Fibroblast of lung (primary cell): Measurements from ENCODE around the gene ZBTB12. TPM values are rescaled to one million over a fixed set of nuclear protein-coding genes. Genes with fewer than 3 reads are reported as not detected.
A peak's percentile ranks its signal among the peaks of the same experiment; 100 is the strongest.

ENCODE experiments used
- DNase-seq, 2 donors: peaks; one replicate each; pipeline versions ENCODE4 v3.0.0 to v3.0.0-alpha.2; 2010; ENCODE audit warnings: low read depth in 2 of 2
- H2AFZ ChIP-seq: 2 replicates; pipeline ENCODE4 v1.5.1; 2012; ENCODE audit warnings: low read length, control low read depth, inconsistent platforms
- H3K27ac ChIP-seq: 2 replicates; pipeline ENCODE4 v1.5.1; 2011; ENCODE audit warnings: low read length, control low read depth; ENCODE audit not compliant: insufficient read depth
- H3K27me3 ChIP-seq: 2 replicates; pipeline ENCODE4 v1.5.1; 2011; ENCODE audit warnings: mild to moderate bottlenecking, low read length; ENCODE audit not compliant: control insufficient read depth, insufficient read depth
- H3K36me3 ChIP-seq: 2 replicates; pipeline ENCODE4 v1.5.1; 2011; ENCODE audit warnings: low read length; ENCODE audit not compliant: control insufficient read depth, insufficient read depth
- H3K4me1 ChIP-seq: 2 replicates; pipeline ENCODE4 v1.5.1; 2011; ENCODE audit warnings: low read length; ENCODE audit not compliant: control insufficient read depth, insufficient read depth; ENCODE audit errors: extremely low read depth
- H3K4me2 ChIP-seq: 2 replicates; pipeline ENCODE4 v1.5.1; 2011; ENCODE audit warnings: low read length, control low read depth; ENCODE audit not compliant: insufficient read depth; ENCODE audit errors: extremely low read depth
- H3K4me3 ChIP-seq, 4 experiments: fragments of 200-600 bp in 1 of 4; sonication (generic) in 1 of 4; replicated peaks in 1 of 4; 2 replicates each; pipeline ENCODE4 v1.5.1; 2011 to 2016; ENCODE audit warnings: low read length in 4 of 4, low read depth in 3 of 4, mild to moderate bottlenecking in 3 of 4, control low read depth in 2 of 4, inconsistent platforms in 1 of 4, mixed read lengths in 1 of 4; ENCODE audit not compliant: insufficient read depth in 1 of 4; ENCODE audit errors: control extremely low read depth in 1 of 4
- H3K79me2 ChIP-seq: 2 replicates; pipeline ENCODE4 v1.5.1; 2012; ENCODE audit warnings: mild to moderate bottlenecking, low read length, inconsistent platforms; ENCODE audit not compliant: control insufficient read depth, insufficient read depth
- H3K9ac ChIP-seq: 2 replicates; pipeline ENCODE4 v1.5.1; 2011; ENCODE audit warnings: mild to moderate bottlenecking, low read length, control low read depth; ENCODE audit not compliant: insufficient read depth
- H3K9me3 ChIP-seq: 2 replicates; pipeline ENCODE4 v1.5.1; 2012; ENCODE audit warnings: low read depth, low read length; ENCODE audit not compliant: control insufficient read depth, insufficient read depth
- H4K20me1 ChIP-seq: 2 replicates; pipeline ENCODE4 v1.5.1; 2011; ENCODE audit warnings: low read length; ENCODE audit not compliant: control insufficient read depth, insufficient read depth; ENCODE audit errors: extremely low read depth
- EZH2 ChIP-seq: IDR thresholded peaks from 2 replicates; pipeline ENCODE4 v1.5.1; 2012; ENCODE audit warnings: low read length, control low read depth, mild to moderate bottlenecking; ENCODE audit errors: missing control alignments
- polyA plus RNA-seq, 2 donors: library from polyadenylated mRNA; depleted of rRNA in 1 of 2; stranded (reverse) in 1 of 2; unstranded in 1 of 2; fragments of >200 nt; gene quantifications; 2 replicates each; pipeline ENCODE4 v1.2.1, GENCODE V29; 2011 to 2012; ENCODE audit warnings: missing spikeins in 1 of 2
- total RNA-seq: library from RNA; depleted of rRNA; stranded (reverse); fragments of >200 nt; gene quantifications from 2 replicates; pipeline ENCODE4 v1.2.1, GENCODE V29; 2014
- TF ChIP-seq, protein P1 (sequence below), 2 donors: IDR thresholded peaks in 1 of 2; conservative IDR thresholded peaks in 1 of 2; 1 replicate in 1 of 2; 2 replicates in 1 of 2; pipeline ENCODE4 v1.5.1; 2011 to 2012; ENCODE audit warnings: low read length in 2 of 2, control low read depth in 1 of 2, inconsistent platforms in 1 of 2, low read depth in 1 of 2, mild to moderate bottlenecking in 1 of 2

Gene ZBTB12
- total and polyA plus RNA-seq, 2 donors (not counting 1 experiment from before 2014, with no cell fraction given): 1.2 to 13.2 TPM

GRCh38 chr6:31851485-31851832 lies 50.4 kb downstream of the ZBTB12 start:
- Histone ChIP-seq H3K36me3 (no peaks in the 10 kb centered on the region), H3K79me2 (no peaks in the 10 kb centered on the region), H3K27ac (no peak overlapping the region), H3K4me2 (peak overlapping the region; percentile 25), H3K4me1 (no peaks in the 10 kb centered on the region), H3K9me3 (no peaks in the 10 kb centered on the region), H3K27me3 (no peaks in the 10 kb centered on the region), H3K9ac (no peak overlapping the region), H2AFZ (no peak overlapping the region), H4K20me1 (no peaks in the 10 kb centered on the region), H3K4me3 (no peak overlapping the region)
- TF ChIP-seq, protein P1, sequence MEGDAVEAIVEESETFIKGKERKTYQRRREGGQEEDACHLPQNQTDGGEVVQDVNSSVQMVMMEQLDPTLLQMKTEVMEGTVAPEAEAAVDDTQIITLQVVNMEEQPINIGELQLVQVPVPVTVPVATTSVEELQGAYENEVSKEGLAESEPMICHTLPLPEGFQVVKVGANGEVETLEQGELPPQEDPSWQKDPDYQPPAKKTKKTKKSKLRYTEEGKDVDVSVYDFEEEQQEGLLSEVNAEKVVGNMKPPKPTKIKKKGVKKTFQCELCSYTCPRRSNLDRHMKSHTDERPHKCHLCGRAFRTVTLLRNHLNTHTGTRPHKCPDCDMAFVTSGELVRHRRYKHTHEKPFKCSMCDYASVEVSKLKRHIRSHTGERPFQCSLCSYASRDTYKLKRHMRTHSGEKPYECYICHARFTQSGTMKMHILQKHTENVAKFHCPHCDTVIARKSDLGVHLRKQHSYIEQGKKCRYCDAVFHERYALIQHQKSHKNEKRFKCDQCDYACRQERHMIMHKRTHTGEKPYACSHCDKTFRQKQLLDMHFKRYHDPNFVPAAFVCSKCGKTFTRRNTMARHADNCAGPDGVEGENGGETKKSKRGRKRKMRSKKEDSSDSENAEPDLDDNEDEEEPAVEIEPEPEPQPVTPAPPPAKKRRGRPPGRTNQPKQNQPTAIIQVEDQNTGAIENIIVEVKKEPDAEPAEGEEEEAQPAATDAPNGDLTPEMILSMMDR (conservative IDR thresholded peaks at IDR 0.05 in 1 of 2, IDR thresholded peaks at IDR 0.05 in 1 of 2; ENCODE audit: low read depth in 1 of 2, low read length in 2 of 2): no peak
- TF ChIP-seq EZH2: no peak
- DNase-seq: peak in 1 of 2 donors; percentile 54

GRCh38 chr6:31850765-31851484 lies 51.0 kb downstream of the ZBTB12 start:
- Histone ChIP-seq H3K27me3 (no peaks in the 10 kb centered on the region), H3K4me1 (no peaks in the 10 kb centered on the region), H3K9me3 (no peaks in the 10 kb centered on the region), H3K79me2 (no peaks in the 10 kb centered on the region), H3K27ac (no peak overlapping the region), H3K4me2 (no peak overlapping the region), H4K20me1 (no peaks in the 10 kb centered on the region), H3K4me3 (no peak overlapping the region), H3K9ac (no peak overlapping the region), H3K36me3 (no peaks in the 10 kb centered on the region), H2AFZ (no peak overlapping the region)
- DNase-seq: no peak
- TF ChIP-seq, protein P1 (conservative IDR thresholded peaks at IDR 0.05 in 1 of 2, IDR thresholded peaks at IDR 0.05 in 1 of 2; ENCODE audit: low read depth in 1 of 2, low read length in 2 of 2): no peak
- no peak for TF ChIP-seq EZH2

Other genes starting within 250 kb of the ZBTB12 start
Only the 30 nearest of the 37 such genes appear.
- 0.51 and 0.83 TPM in 2 replicates for gene LY6G5C, start 221.0 kb downstream of the ZBTB12 start, total RNA-seq
- 2.0 and 2.9 TPM in 2 replicates for gene LY6G5C, start 221.0 kb downstream of the ZBTB12 start, polyA plus RNA-seq
- gene ABHD16A, start 198.8 kb downstream of the ZBTB12 start, total RNA-seq: 62.1 and 72.0 TPM in 2 replicates
- 24.2 and 25.1 TPM in 2 replicates for gene ABHD16A, start 198.8 kb downstream of the ZBTB12 start, polyA plus RNA-seq
- gene LY6G6F, start 195.2 kb downstream of the ZBTB12 start, total RNA-seq: not detected in 2 replicates
- not detected in 2 replicates for gene LY6G6F, start 195.2 kb downstream of the ZBTB12 start, polyA plus RNA-seq
- not detected in 2 replicates for gene LY6G6D, start 186.7 kb downstream of the ZBTB12 start, total RNA-seq
- gene LY6G6D, start 186.7 kb downstream of the ZBTB12 start, polyA plus RNA-seq: not detected in 2 replicates
- gene LY6G6C, start 180.3 kb downstream of the ZBTB12 start, total RNA-seq: not detected in 2 replicates
- not detected in 2 replicates for gene LY6G6C, start 180.3 kb downstream of the ZBTB12 start, polyA plus RNA-seq
- gene MPIG6B, start 178.7 kb downstream of the ZBTB12 start, total RNA-seq: not detected in 2 replicates
- not detected in 2 replicates for gene MPIG6B, start 178.7 kb downstream of the ZBTB12 start, polyA plus RNA-seq
- 97.3 and 119 TPM in 2 replicates for gene DDAH2, start 172.8 kb downstream of the ZBTB12 start, total RNA-seq
- gene DDAH2, start 172.8 kb downstream of the ZBTB12 start, polyA plus RNA-seq: 42.5 and 43.4 TPM in 2 replicates
- 439 and 615 TPM in 2 replicates for gene CLIC1, start 165.6 kb downstream of the ZBTB12 start, total RNA-seq
- gene CLIC1, start 165.6 kb downstream of the ZBTB12 start, polyA plus RNA-seq: 639 and 788 TPM in 2 replicates
- 2.3 and 4.3 TPM in 2 replicates for gene MSH5, start 162.1 kb downstream of the ZBTB12 start, total RNA-seq
- gene MSH5, start 162.1 kb downstream of the ZBTB12 start, polyA plus RNA-seq: 6.0 and 11.1 TPM in 2 replicates
- 0.26 and 0.50 TPM in 2 replicates for gene SAPCD1, start 139.4 kb downstream of the ZBTB12 start, total RNA-seq
- 1.3 and 1.4 TPM in 2 replicates for gene SAPCD1, start 139.4 kb downstream of the ZBTB12 start, polyA plus RNA-seq
- gene VWA7, start 124.8 kb downstream of the ZBTB12 start, total RNA-seq: under 0.01 and 0.66 TPM in 2 replicates
- 0.16 and 0.60 TPM in 2 replicates for gene VWA7, start 124.8 kb downstream of the ZBTB12 start, polyA plus RNA-seq
- 29.8 and 53.5 TPM in 2 replicates for gene VARS1, start 106.3 kb downstream of the ZBTB12 start, total RNA-seq
- gene VARS1, start 106.3 kb downstream of the ZBTB12 start, polyA plus RNA-seq: 16.0 and 31.0 TPM in 2 replicates
- gene LSM2, start 95.1 kb downstream of the ZBTB12 start, total RNA-seq: 23.1 and 24.3 TPM in 2 replicates
- gene LSM2, start 95.1 kb downstream of the ZBTB12 start, polyA plus RNA-seq: 34.7 and 68.1 TPM in 2 replicates
- gene HSPA1L, start 86.8 kb downstream of the ZBTB12 start, total RNA-seq: 2.1 and 3.1 TPM in 2 replicates
- 0.74 and 0.75 TPM in 2 replicates for gene HSPA1L, start 86.8 kb downstream of the ZBTB12 start, polyA plus RNA-seq
- gene HSPA1A, start 86.5 kb downstream of the ZBTB12 start, total RNA-seq: 70.0 and 111 TPM in 2 replicates
- gene HSPA1A, start 86.5 kb downstream of the ZBTB12 start, polyA plus RNA-seq: 61.2 and 66.3 TPM in 2 replicates
- gene HSPA1B, start 74.3 kb downstream of the ZBTB12 start, total RNA-seq: 115 and 152 TPM in 2 replicates
- gene HSPA1B, start 74.3 kb downstream of the ZBTB12 start, polyA plus RNA-seq: 35.5 and 60.2 TPM in 2 replicates
- 100 and 109 TPM in 2 replicates for gene NEU1, start 39.3 kb downstream of the ZBTB12 start, total RNA-seq
- 51.2 and 66.4 TPM in 2 replicates for gene NEU1, start 39.3 kb downstream of the ZBTB12 start, polyA plus RNA-seq
- not detected in 2 replicates for gene SLC44A4, start 23.1 kb downstream of the ZBTB12 start, total RNA-seq
- gene SLC44A4, start 23.1 kb downstream of the ZBTB12 start, polyA plus RNA-seq: 0.02 TPM in 1 of 2 replicates, not detected in the other
- 60.1 and 63.7 TPM in 2 replicates for gene EHMT2, start 4.4 kb downstream of the ZBTB12 start, total RNA-seq
- 22.0 and 37.3 TPM in 2 replicates for gene EHMT2, start 4.4 kb downstream of the ZBTB12 start, polyA plus RNA-seq
- gene C2, start 25.6 kb upstream of the ZBTB12 start, total RNA-seq: 16.8 and 27.2 TPM in 2 replicates
- 2.1 and 7.6 TPM in 2 replicates for gene C2, start 25.6 kb upstream of the ZBTB12 start, polyA plus RNA-seq
- 62.9 and 87.1 TPM in 2 replicates for gene CFB, start 44.0 kb upstream of the ZBTB12 start, total RNA-seq
- 21.7 and 22.9 TPM in 2 replicates for gene CFB, start 44.0 kb upstream of the ZBTB12 start, polyA plus RNA-seq
- gene NELFE, start 56.9 kb upstream of the ZBTB12 start, total RNA-seq: 85.5 and 111 TPM in 2 replicates
- 81.7 and 119 TPM in 2 replicates for gene NELFE, start 56.9 kb upstream of the ZBTB12 start, polyA plus RNA-seq
- 56.2 and 58.0 TPM in 2 replicates for gene SKIC2, start 57.1 kb upstream of the ZBTB12 start, total RNA-seq
- 21.6 and 29.9 TPM in 2 replicates for gene SKIC2, start 57.1 kb upstream of the ZBTB12 start, polyA plus RNA-seq
- gene DXO, start 70.1 kb upstream of the ZBTB12 start, total RNA-seq: 11.6 and 14.0 TPM in 2 replicates
- gene DXO, start 70.1 kb upstream of the ZBTB12 start, polyA plus RNA-seq: 9.1 and 11.8 TPM in 2 replicates
- gene C4A, start 80.0 kb upstream of the ZBTB12 start, total RNA-seq: 21.1 and 46.0 TPM in 2 replicates
- 5.7 and 25.2 TPM in 2 replicates for gene C4A, start 80.0 kb upstream of the ZBTB12 start, polyA plus RNA-seq
- 19.0 and 43.9 TPM in 2 replicates for gene C4B, start 112.7 kb upstream of the ZBTB12 start, total RNA-seq
- gene C4B, start 112.7 kb upstream of the ZBTB12 start, polyA plus RNA-seq: 4.9 and 16.2 TPM in 2 replicates
- not detected in 2 replicates for gene CYP21A2, start 136.3 kb upstream of the ZBTB12 start, total RNA-seq
- not detected in 2 replicates for gene CYP21A2, start 136.3 kb upstream of the ZBTB12 start, polyA plus RNA-seq
- 63.9 and 113 TPM in 2 replicates for gene TNXB, start 207.3 kb upstream of the ZBTB12 start, total RNA-seq
- 8.1 and 13.0 TPM in 2 replicates for gene TNXB, start 207.3 kb upstream of the ZBTB12 start, polyA plus RNA-seq
- 8.0 and 15.7 TPM in 2 replicates for gene ATF6B, start 226.2 kb upstream of the ZBTB12 start, total RNA-seq
- gene ATF6B, start 226.2 kb upstream of the ZBTB12 start, polyA plus RNA-seq: 35.5 and 36.2 TPM in 2 replicates
- 7.4 and 7.6 TPM in 2 replicates for gene FKBPL, start 228.2 kb upstream of the ZBTB12 start, total RNA-seq
- 2.4 and 3.5 TPM in 2 replicates for gene FKBPL, start 228.2 kb upstream of the ZBTB12 start, polyA plus RNA-seq